GM19467 (cell line): ENCODE data around the gene MIPOL1.
"Not testable (repeated sequence)": the region's sequence is repeated elsewhere in the genome, so short reads cannot be mapped to it uniquely, and the experiment has no call there.

Experiments used
- ATAC-seq: cut with Tn5 transposase; IDR thresholded peaks from one replicate; pipeline ENCODE4 v1.9.1; 2021; ENCODE audit warnings: mild to moderate bottlenecking, moderate library complexity; ENCODE audit not compliant: unreplicated experiment

Gene MIPOL1

DNA sequence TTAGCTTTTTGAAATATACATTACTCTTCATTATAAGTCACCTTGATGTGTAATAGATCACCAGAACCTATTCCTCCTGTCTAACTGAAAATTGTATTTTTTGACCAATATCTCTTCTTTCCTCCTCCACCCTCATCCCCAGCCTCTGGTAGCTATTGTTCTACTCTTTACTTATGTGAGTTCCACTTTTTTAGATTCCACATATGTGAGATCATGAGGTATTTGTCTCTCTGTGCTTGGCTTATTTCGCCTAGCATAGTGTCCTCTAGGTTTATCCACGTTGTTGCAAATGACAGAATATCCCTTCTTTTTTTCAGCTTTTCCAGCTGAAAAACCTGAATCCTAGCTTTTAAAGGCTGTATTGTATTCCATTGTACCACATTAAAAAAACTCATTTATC lies 82.1 kb downstream of the MIPOL1 start:
- no peak for ATAC-seq

GRCh38 chr14:37284760-37285159 lies 87.0 kb downstream of the MIPOL1 start:
- ATAC-seq, result no peak

DNA sequence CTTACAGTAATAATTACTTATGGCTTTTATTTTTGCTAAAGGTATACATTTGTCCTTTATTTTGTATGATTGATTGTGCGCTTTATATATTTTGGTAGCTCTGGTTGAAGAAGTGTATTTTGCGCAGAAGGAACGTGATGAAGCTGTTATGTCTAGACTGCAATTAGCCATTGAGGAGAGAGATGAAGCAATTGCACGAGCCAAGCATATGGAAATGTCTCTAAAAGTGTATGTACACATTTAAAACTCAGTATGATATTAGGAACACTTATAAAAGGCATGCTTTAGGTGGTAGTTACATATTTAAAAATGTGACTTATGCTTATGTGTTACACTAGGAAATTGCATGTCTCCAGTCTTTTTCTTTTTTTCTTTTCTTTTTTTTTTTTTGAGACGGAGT lies 87.5 kb downstream of the MIPOL1 start:
- no peak for ATAC-seq

- no peak for ATAC-seq
Observed at GRCh38 chr14:37289688-37290087, 92.0 kb downstream of the MIPOL1 start.

GRCh38 chr14:37295262-37295661 lies 97.5 kb downstream of the MIPOL1 start:
- ATAC-seq, result not testable (repeated sequence)

- no peak for ATAC-seq
Observed at GRCh38 chr14:37311252-37311651, 113.5 kb downstream of the MIPOL1 start.

DNA sequence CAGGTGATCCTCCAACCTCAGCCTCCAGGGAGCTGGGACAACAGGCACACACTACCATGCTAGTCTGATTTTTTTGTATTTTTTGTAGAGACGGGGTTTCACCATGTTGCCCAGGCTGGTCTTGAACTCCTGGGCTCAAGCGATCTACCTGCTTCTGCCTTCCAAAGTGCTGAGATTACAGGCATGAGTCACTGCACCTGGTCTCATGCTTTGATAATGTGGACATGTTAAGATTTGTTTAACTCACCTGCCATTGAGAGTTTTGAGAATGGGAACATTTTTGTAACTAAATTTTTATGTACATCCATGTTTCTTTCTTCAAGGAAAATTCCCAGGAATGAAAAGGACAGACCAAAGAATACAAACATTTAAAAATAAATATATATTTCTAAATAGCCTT lies 121.2 kb downstream of the MIPOL1 start:
- no peak for ATAC-seq

- no peak for ATAC-seq
Observed at GRCh38 chr14:37320106-37320505, 122.4 kb downstream of the MIPOL1 start.

DNA sequence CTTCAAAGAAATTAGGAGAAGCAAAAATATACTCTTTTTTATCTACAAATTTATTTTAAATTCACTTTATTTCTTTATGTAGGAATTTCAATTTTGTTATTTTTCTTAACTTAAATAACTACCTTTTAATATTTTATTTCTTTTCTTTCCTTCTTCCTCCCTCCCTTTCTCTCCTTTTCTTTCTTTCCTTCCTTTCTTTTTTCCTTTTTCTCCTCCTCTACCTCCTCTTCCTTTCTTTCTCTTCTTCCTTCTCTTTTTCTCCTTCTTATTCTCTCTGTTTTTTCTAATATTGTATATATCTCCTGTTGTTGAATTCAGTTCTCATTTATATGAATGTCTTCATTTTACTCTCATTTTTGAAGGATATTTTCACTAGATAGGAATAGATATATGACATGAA lies 127.6 kb downstream of the MIPOL1 start:
- no peak for ATAC-seq

DNA sequence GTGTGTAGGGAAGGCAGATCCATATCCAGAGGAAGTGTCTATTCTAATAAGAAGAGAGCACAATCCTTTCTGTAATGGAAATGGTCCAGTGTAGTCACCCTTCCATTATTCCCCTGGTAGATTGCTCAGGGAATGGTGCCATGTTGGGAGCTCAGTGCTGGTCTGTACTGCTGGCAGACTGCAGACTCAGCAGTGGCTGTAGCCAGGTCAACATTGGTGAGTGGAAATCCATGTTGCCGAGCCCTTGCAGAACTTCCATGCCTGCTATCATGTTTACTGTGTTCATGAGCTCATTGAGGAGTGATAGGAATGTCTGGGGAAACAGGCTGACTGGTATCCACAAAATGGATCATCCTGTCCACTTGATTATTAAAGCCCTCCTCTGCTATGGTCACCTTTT lies 128.7 kb downstream of the MIPOL1 start:
- ATAC-seq, result no peak

GRCh38 chr14:37327933-37328332 lies 130.2 kb downstream of the MIPOL1 start:
- ATAC-seq, result not testable (repeated sequence)

DNA sequence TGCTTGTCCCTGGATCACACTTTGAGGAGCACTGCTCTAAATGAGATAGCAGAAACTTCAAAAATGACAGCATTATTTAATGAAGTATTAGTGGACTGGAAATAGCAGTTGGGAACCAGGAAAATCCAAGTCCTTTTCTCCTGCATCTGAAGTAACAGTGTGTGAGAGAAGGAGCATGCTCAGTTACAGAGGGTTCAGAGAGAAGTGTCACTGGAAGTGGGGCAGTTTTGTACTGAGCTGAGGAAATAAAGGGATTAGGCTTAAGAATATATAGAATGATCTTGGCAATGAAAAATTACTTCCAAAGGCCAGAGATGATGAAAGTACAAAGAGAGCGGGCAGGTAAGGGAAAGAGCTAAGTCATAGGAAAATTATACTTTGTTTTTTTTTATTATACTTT lies 130.9 kb downstream of the MIPOL1 start:
- no peak for ATAC-seq

DNA sequence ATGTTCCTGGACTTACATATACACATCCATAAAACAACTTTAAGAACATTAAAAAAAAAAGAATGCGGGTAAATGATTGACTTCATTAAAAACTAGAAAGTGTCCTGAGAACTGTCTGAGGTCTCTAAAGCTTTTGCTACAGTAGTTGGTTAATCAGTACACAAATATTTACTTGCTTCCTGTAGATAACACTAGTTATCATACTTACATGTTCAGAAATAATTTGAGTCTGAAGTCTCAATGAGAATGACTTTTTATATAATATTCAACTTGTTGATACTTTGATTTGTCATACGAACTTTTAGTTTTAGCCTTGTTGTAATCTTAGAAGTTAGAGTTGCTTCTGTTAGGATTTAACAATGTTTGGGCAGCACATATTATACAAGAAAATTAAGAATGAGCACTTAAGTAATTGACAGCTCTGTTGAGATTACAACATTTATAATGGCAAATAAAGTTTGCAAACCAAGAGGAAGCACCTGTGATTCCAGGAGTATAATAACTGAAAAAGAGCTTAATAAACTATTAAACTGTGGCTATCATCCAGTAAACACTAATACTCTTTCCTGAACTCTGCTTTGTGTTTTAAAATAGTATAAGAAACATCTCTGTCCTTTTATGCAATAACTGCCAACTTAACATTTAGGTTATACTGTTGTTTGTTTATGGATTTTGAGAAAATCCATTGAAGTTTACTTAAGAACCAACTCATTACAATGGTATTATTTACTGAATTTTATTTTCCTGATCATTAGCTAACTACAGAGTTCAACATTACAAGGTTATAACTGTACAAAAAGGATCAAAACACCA lies 131.7 kb downstream of the MIPOL1 start:
- ATAC-seq, result no peak

DNA sequence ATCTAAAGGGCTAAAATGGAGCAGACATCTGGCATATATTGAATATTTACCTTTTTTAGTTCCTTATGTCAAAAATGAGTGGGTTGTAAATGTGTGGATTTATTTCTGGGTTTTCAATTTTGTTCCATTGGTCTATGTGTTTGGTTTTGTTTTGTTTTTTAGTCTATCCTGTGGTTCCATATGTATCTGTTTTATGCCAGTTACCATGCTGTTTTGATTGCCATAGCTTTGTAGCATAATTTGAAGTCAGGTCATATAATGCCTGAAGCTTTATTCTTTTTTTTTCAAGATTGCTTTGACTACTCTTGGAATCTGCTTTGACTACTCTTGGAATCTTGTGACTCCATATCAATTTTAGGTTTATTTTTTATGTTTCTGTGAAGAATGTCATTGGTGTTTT lies 133.2 kb downstream of the MIPOL1 start:
- no peak for ATAC-seq

- no peak for ATAC-seq
Observed at GRCh38 chr14:37340353-37340752, 142.6 kb downstream of the MIPOL1 start.

GRCh38 chr14:37343307-37344094 lies 145.8 kb downstream of the MIPOL1 start:
- ATAC-seq, result no peak

DNA sequence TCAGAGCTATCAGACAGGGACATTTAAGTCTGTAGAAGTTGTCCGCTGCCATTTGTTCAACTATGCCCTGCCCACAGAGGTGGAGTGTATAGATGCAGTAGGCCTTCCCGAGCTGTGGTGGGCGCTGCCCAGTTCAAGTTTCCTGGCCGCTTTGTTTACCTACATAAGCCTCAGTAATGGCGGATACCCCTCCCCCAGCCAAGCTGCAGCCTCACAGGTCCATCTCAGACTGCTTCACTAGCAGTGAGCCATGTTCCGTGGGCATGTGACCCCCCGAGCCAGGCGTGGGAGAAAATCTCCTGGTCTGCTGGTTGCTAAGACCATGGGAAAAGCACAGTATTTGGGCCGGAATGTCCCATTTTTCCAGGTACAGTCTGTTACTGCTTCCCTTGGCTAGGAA lies 165.9 kb downstream of the MIPOL1 start:
- no peak for ATAC-seq

DNA sequence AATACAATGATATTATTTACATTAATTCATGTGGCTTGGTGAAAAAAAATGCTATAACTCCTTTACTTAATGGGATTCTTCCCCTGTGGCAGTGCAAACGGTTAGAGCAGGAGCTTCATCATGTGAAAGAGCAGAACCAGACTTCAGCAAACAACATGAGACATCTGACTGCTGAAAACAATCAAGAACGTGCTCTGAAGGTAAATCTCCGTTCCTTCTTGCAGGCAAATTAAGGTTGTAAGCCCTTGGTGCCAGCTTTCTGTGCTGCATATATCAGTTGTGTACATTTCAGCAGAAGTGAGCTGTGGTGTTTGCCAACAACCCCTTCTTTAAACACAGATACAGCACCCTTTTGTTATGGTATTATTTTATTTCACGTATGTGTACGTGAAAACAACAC lies 171.7 kb downstream of the MIPOL1 start:
- ATAC-seq, result no peak

DNA sequence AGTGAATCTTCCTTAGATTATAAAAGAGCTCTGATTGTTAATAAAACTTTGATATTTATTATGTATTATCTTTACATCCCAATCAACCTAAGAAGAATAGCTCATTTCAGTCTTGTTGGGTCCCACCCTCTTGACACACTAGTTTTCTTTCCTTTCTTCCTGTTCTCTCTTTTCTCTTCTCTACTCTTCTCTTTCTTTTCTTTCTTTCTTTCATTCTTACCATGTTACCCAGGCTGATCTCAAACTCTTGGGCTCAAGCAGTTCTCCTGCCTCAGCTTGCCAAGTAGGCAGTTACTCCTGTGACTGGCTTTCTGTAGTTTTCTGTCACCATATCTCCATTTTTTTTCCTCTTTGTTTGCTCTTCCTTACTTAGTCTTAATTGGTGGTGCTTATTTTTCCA lies 177.8 kb downstream of the MIPOL1 start:
- no peak for ATAC-seq

- ATAC-seq, result no peak
Observed at GRCh38 chr14:37376944-37377609, 179.3 kb downstream of the MIPOL1 start.

DNA sequence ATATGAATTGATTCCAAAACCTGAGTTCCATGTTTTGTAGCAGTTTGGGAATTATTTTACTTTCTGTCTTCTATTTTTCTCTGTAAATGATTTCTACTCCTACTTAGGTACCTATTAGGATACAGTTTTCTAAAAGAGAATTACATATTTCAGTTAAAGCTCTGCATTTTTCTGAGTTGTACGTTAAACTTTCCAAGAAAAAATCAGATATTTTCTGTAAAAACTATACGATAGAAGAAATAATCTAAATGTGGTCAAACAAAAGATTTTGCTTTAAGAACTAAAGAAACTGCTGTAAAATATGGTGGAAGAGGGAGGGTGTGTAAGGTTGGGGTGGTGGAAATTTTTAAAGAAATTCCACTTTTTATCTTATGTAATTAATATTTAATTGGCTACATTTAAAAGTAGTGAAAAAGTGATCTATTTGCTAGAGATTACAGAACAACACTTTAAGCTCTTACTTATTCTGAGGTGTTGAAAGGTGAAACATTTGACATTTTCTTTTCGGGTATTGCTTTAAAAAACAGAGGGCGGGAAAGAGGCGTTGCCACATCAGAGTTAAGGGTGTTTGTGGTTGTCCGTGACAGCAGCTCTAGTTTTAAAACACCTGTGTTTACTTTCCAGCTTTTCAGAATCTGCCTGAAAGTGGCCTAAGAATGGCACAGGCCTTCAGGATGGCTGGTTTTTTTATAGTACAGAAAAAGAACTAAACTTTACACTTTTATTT lies 187.3 kb downstream of the MIPOL1 start:
- no peak for ATAC-seq
